WERI-Rb-1 (cell line): ENCODE data around the gene HRK.
A peak's percentile ranks its signal among the peaks of the same experiment; 100 is the strongest.

ENCODE experiments used
- DNase-seq: peaks from one replicate; pipeline ENCODE4 v3.0.0-alpha.2; 2020
- H3K27ac ChIP-seq: fragments of 250-450 bp; sonication (Bioruptor Pico); 2 replicates; pipeline ENCODE4 v1.5.1; 2020; ENCODE audit warnings: mild to moderate bottlenecking, moderate library complexity
- H3K27me3 ChIP-seq: fragments of 250-450 bp; sonication (Bioruptor Pico); 2 replicates; pipeline ENCODE4 v1.5.1; 2021; ENCODE audit warnings: mild to moderate bottlenecking, low read depth, moderate library complexity; ENCODE audit not compliant: insufficient read depth, severe bottlenecking
- H3K36me3 ChIP-seq: fragments of 250-450 bp; sonication (Bioruptor Pico); 2 replicates; pipeline ENCODE4 v1.5.1; 2020; ENCODE audit warnings: mild to moderate bottlenecking, moderate library complexity
- H3K4me3 ChIP-seq: 2 replicates; pipeline ENCODE4 v1.5.1; 2011; ENCODE audit warnings: low read depth, mild to moderate bottlenecking, control low read depth, low read length
- H3K9me3 ChIP-seq: fragments of 250-450 bp; sonication (Bioruptor Pico); 2 replicates; pipeline ENCODE4 v1.5.1; 2021; ENCODE audit warnings: mild to moderate bottlenecking, moderate library complexity; ENCODE audit not compliant: severe bottlenecking
- CTCF ChIP-seq: IDR thresholded peaks from 2 replicates; pipeline ENCODE4 v1.5.1; 2011; ENCODE audit warnings: low read depth, mild to moderate bottlenecking, control low read depth, inconsistent platforms, low read length

Gene HRK

GRCh38 chr12:116870306-116870705 lies 10.9 kb downstream of the HRK start:
- H3K36me3 ChIP-seq = no peaks in the 10 kb centered on the region
- no peak overlapping the region for H3K4me3 ChIP-seq
- no peaks in the 10 kb centered on the region for H3K9me3 ChIP-seq
- no peak overlapping the region for H3K27ac ChIP-seq
- no peak for TF ChIP-seq CTCF
- DNase-seq = no peak
- no peaks in the 10 kb centered on the region for H3K27me3 ChIP-seq

- DNase-seq = no peak
Measured at GRCh38 chr12:116867523-116867922, 13.7 kb downstream of the HRK start.

GRCh38 chr12:116864371-116865160 lies 16.7 kb downstream of the HRK start:
- H3K27ac ChIP-seq = no peak overlapping the region
- H3K36me3 ChIP-seq = no peaks in the 10 kb centered on the region
- DNase-seq = no peak
- no peak for TF ChIP-seq CTCF
- no peak overlapping the region for H3K4me3 ChIP-seq
- no peaks in the 10 kb centered on the region for H3K9me3 ChIP-seq
- H3K27me3 ChIP-seq = no peaks in the 10 kb centered on the region

More at GRCh38 chr12:116867523-116867922, 13.7 kb downstream of the HRK start:
- Histone ChIP-seq H3K9me3 (no peaks in the 10 kb centered on the region), H3K4me3 (no peak overlapping the region), H3K36me3 (no peaks in the 10 kb centered on the region), H3K27me3 (no peaks in the 10 kb centered on the region), H3K27ac (no peak overlapping the region)
- no peak for TF ChIP-seq CTCF

- H3K27ac ChIP-seq = no peak overlapping the region
- no peaks in the 10 kb centered on the region for H3K27me3 ChIP-seq
- no peaks in the 10 kb centered on the region for H3K9me3 ChIP-seq
- DNase-seq = peak; percentile 44
- peak; percentile 95 for TF ChIP-seq CTCF
- H3K4me3 ChIP-seq = no peak overlapping the region
- no peaks in the 10 kb centered on the region for H3K36me3 ChIP-seq
Measured at GRCh38 chr12:116863275-116863767, 17.9 kb downstream of the HRK start.

GRCh38 chr12:116862167-116862566 lies 19.1 kb downstream of the HRK start:
- DNase-seq = no peak
- no peak overlapping the region for H3K4me3 ChIP-seq
- no peak for TF ChIP-seq CTCF
- H3K9me3 ChIP-seq = no peaks in the 10 kb centered on the region
- no peaks in the 10 kb centered on the region for H3K27me3 ChIP-seq
- H3K27ac ChIP-seq = no peak overlapping the region
- no peaks in the 10 kb centered on the region for H3K36me3 ChIP-seq

GRCh38 chr12:116861320-116861719 lies 19.9 kb downstream of the HRK start:
- H3K4me3 ChIP-seq = no peak overlapping the region
- H3K36me3 ChIP-seq = no peaks in the 10 kb centered on the region
- TF ChIP-seq CTCF = no peak
- no peaks in the 10 kb centered on the region for H3K9me3 ChIP-seq
- DNase-seq = no peak
- no peaks in the 10 kb centered on the region for H3K27me3 ChIP-seq
- H3K27ac ChIP-seq = no peak overlapping the region
